Stomach smooth muscle (tissue), 2 donors: ENCODE measurements around the gene DTD2.

Experiments used
- H3K27ac ChIP-seq: one replicate; pipeline ENCODE4 v1.7.0; 2013; ENCODE audit warnings: mild to moderate bottlenecking, low read length, inconsistent platforms
- H3K27me3 ChIP-seq, 2 donors: one replicate each; pipeline ENCODE4 v1.7.0; 2013; ENCODE audit warnings: low read length in 2 of 2; ENCODE audit not compliant: insufficient read depth in 2 of 2, control insufficient read depth in 1 of 2
- H3K36me3 ChIP-seq, 2 donors: one replicate each; pipeline ENCODE4 v1.7.0; 2013; ENCODE audit warnings: low read length in 2 of 2; ENCODE audit not compliant: control insufficient read depth in 2 of 2, insufficient read depth in 2 of 2
- H3K4me1 ChIP-seq: one replicate; pipeline ENCODE4 v1.7.0; 2013; ENCODE audit warnings: low read length; ENCODE audit not compliant: control insufficient read depth, insufficient read depth
- H3K4me3 ChIP-seq, 2 donors: one replicate each; pipeline ENCODE4 v1.7.0; 2013; ENCODE audit warnings: low read length in 2 of 2
- H3K9ac ChIP-seq, 2 donors: one replicate each; pipeline ENCODE4 v1.7.0; 2013; ENCODE audit warnings: low read length in 2 of 2, mild to moderate bottlenecking in 1 of 2
- H3K9me3 ChIP-seq, 2 donors: one replicate each; pipeline ENCODE4 v1.7.0; 2013; ENCODE audit warnings: low read length in 2 of 2; ENCODE audit not compliant: control insufficient read depth in 2 of 2
- donor health status: healthy.
- donor health status: Pancreatic carcinoma.

DTD2 gene

DNA sequence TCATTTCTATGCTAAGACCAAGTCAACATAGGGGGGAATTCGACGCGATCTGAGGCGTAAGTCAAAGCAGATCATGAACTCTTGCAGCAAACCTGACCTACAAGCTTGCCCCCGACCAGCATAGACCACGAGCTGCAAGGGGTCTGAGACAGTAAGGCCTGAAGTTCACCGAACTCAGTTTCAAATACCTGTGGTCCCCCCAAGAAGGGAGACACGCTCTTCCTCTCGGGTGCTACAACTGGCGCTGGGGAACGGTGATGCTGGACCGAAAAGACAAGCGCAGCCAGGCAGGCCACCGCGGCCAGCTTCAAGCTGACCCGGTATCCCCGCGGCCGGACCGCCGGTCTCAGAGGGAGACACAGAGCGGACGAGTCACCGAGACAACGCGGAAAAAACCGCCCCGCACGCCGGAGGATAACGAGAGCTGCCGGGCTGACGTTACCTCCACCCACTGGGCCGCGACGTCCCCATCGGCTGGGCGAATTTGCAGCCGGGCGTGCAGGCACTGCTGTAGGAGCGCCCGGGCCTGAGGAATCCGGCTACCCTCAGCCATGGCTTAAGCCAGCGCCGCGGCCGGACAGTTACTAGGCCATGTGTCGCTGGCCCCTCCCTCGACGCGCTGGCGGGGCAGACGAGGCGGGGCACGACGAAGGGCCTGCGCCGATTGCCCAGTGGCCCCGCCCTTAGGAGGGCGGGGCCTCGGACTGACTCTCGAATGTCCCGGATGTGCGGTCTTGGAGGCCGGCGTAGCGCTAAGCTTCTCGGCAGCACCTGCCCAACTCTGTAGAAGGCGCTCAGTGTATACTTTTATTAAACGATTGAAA lies at the start of gene DTD2:
DTD2 (minus strand) TSS at position 666 of the 824 bp plus-strand sequence; CDS start at position 553, 113 bp downstream.
- no peaks in the 10 kb centered on the region for H3K9me3 ChIP-seq
- H3K4me3 ChIP-seq = peak within 1 kb of the TSS; percentile 87 to 89
- peak within 1 kb of the TSS; percentile 80 to 92 for H3K9ac ChIP-seq

DNA sequence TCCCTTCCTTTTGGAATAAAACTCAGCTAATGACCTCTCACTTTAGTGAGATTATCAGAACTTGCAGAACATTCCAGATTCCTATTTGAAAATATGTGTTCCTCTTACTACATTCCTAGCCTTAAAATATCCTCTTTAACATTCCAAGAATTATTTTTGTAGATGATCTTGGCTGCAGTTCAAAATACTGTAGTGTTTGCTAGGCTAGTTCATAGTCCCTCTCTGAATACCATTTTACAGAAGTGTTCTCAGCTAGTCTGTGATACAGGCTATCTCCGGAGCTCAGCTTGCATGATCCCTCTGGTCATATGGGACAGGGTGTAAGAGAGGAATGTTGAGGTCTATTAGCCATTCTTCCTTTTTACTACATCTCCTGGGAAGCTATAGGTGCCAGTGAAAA lies 48.1 kb upstream of the DTD2 start:
- H3K4me1 ChIP-seq = peaks cover 11% of the 10 kb centered on the region
- H3K27ac ChIP-seq = no peak overlapping the region
- peaks cover 0 to 3% of the 10 kb centered on the region in 2 donors for H3K9me3 ChIP-seq
- H3K36me3 ChIP-seq = no peaks in the 10 kb centered on the region
- H3K9ac ChIP-seq = no peak overlapping the region
- no peaks in the 10 kb centered on the region for H3K27me3 ChIP-seq
- H3K4me3 ChIP-seq = peak overlapping the region in 1 of 2 donors; percentile 48

More for the DNA sequence above, at the start of gene DTD2:
- Histone ChIP-seq H3K4me1 (peaks cover 3% of the 10 kb centered on the region), H3K27me3 (no peaks in the 10 kb centered on the region), H3K36me3 (peaks cover 3% of the 10 kb centered on the region in 2 donors), H3K27ac (peak within 1 kb of the TSS; percentile 76)

DNA sequence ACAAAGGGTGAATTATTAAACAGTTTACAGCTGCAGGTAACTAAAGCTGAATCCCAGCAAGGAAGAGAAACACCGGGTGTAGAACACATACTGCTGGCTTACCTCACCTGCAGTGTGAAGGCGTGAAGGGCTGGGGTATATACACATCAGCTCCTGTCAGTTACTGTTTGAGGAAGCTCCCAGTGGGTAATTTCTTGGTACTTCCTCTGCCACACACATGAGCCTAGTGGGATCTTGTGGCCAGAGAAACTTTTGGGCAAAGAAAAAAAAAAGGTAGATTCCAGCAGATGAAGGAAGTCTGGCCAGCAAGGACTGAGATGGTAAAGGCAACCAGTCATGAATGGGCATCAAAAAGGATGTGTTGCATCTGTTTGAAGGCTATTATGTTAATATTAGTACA lies 44.6 kb upstream of the DTD2 start:
- Histone ChIP-seq H3K27me3 (no peaks in the 10 kb centered on the region), H3K4me1 (peaks cover 11% of the 10 kb centered on the region), H3K9ac (no peak overlapping the region), H3K27ac (no peak overlapping the region), H3K36me3 (no peaks in the 10 kb centered on the region), H3K4me3 (no peak overlapping the region), H3K9me3 (peaks cover 0 to 3% of the 10 kb centered on the region in 2 donors)

DNA sequence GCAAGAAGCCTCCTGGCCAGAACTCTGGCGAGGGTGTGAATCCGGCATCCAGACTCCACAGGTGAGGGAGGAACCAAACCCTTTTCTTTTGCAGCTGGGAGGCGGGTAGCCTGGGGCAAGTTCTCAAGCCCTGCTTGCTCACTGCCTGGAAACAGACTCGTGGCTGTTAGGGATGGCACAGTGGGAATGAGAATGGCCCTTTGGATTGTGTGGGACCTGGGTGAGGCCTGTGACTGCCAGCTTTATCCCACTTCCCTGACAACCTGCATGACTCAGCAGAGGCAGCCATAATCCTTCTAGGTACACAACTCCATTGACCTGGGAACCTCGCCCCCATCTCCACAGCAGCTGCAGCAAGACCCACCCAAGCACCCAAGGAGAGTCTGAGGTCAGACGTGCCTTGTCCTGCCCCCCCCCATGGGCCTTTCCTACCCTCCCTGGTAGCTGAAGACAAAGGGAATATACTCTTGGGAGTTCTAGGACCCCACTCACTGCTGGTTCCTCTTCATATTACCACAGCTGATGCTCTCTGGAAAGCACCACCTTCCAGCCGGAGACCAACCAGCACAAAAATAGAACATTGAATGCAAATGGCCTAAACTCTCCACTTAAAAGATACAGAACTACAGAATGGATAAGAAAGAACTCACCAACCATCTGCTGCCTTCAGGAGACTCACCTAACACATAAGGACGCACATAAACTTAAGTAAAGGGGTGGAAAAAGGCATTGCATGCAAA lies 35.6 kb upstream of the DTD2 start:
- no peak overlapping the region for H3K27ac ChIP-seq
- no peaks in the 10 kb centered on the region for H3K27me3 ChIP-seq
- H3K4me1 ChIP-seq = no peaks in the 10 kb centered on the region
- H3K9me3 ChIP-seq = no peaks in the 10 kb centered on the region
- H3K36me3 ChIP-seq = no peaks in the 10 kb centered on the region
- H3K9ac ChIP-seq = no peak overlapping the region
- no peak overlapping the region for H3K4me3 ChIP-seq

DNA sequence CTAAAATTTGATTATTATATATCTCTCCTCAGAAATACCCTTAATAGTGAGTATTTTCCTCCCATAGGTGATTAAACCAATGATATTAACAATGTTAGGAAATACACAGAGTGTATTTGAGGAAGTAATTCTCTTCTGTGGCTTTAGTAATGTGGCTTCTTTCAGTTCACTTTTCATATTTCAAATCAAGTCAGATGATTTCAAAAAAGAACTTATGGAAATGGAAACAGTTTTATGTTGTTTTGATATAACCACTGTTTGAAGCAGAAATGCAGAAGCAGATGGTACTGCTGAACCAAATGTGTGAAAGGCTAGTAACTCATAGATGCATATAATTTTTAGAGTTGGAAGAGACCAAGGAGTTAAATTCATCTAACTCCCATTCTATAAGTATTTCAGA lies 32.4 kb upstream of the DTD2 start:
- Histone ChIP-seq H3K9ac (no peak overlapping the region), H3K36me3 (no peaks in the 10 kb centered on the region)

DNA sequence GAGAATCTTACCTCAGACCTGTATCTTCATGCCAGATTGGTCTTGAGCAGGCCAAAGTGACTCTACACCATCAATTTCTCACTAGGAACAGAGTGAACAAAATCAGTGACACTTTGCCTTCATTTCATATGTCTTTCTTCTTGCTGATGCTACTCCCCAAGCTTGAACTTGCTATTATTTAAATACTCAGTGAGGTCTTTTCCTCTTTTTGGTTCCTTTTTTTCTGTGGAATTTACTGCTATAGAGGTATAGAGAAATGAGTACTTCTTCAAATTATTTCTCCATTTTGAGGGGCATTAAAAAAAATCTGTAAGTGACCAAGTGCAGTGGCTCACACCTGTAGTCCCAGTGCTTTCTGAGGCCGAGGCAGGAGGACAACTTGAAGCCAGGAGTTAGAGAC lies 30.6 kb upstream of the DTD2 start, which contains the start of gene GPR33:
GPR33 (minus strand) TSS at position 154 of the 400 bp plus-strand sequence. CDS start 4,074 bp downstream, outside the sequence.
- H3K4me3 ChIP-seq = no peak within 1 kb of the TSS
- H3K36me3 ChIP-seq = no peaks in the 10 kb centered on the region
- H3K27me3 ChIP-seq = no peaks in the 10 kb centered on the region
- no peaks in the 10 kb centered on the region for H3K9me3 ChIP-seq
- H3K4me1 ChIP-seq = no peaks in the 10 kb centered on the region
- no peak within 1 kb of the TSS for H3K9ac ChIP-seq
- no peak within 1 kb of the TSS for H3K27ac ChIP-seq

More for the DNA sequence above, 32.4 kb upstream of the DTD2 start:
- Histone ChIP-seq H3K9me3 (no peaks in the 10 kb centered on the region), H3K4me3 (no peak overlapping the region), H3K27ac (no peak overlapping the region), H3K27me3 (no peaks in the 10 kb centered on the region), H3K4me1 (no peaks in the 10 kb centered on the region)

DNA sequence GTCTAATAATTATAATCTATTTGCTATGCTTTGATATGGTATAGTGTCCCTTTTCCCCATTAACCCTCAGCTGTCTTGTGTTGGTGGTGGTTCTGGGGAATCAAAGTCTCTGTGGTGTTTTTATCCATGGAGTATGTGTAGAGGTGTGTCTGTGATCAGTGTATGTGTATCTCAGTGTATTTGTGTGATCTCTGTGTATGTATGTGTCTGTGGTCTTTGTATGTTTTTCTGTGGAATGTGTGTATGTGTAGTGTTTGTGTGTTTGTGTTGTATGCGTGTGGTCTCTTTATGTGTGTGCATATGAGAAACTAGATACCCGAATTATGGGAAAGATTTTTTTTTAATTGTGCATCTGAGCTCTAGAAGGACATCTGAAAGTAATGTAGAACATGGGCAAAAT lies 29.5 kb upstream of the DTD2 start:
- no peak overlapping the region for H3K27ac ChIP-seq
- no peaks in the 10 kb centered on the region for H3K27me3 ChIP-seq
- H3K36me3 ChIP-seq = no peaks in the 10 kb centered on the region
- no peaks in the 10 kb centered on the region for H3K9me3 ChIP-seq
- no peak overlapping the region for H3K9ac ChIP-seq
- no peak overlapping the region for H3K4me3 ChIP-seq
- H3K4me1 ChIP-seq = no peaks in the 10 kb centered on the region

DNA sequence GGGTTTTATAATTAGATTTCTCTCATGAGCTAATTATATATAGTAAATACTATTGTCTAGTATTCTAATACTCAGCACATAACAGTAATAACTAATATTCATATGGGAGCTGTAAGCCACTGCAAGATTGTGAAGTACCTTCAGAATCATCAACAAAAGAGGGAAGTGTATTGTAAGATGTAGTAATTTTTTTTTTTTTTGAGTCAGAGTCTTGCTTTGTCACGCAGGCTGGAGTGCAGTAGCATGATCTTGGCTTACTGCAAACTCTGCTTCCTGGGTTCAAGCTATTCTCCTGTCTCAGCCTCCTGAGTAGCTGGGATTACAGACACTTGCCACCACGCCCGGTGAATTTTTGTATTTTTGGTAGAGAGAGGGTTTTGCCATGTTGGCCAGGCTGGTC lies 27.4 kb upstream of the DTD2 start:
- no peak overlapping the region for H3K9ac ChIP-seq
- no peaks in the 10 kb centered on the region for H3K9me3 ChIP-seq
- no peak overlapping the region for H3K4me3 ChIP-seq
- H3K4me1 ChIP-seq = no peaks in the 10 kb centered on the region
- no peaks in the 10 kb centered on the region for H3K36me3 ChIP-seq
- no peaks in the 10 kb centered on the region for H3K27me3 ChIP-seq
- no peak overlapping the region for H3K27ac ChIP-seq

DNA sequence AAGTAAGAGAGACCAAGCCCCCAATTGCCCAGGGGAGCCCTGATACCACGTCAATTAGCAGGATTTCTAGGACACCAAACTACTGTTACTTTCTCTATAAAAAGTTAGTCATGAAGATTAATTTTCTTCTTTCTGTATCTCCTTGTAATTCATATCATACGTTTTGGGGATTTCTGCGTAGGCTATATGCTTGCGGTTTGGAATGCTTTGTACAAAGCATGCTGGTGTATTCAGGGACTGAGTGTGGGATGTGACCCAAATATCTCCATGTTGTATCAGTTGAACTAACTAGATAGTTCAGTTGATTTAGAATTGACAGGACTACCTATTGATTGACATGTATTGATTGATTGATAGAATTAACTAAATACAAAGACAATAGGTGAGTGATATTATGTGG lies 22.9 kb upstream of the DTD2 start:
- Histone ChIP-seq H3K27ac (no peak overlapping the region), H3K27me3 (no peaks in the 10 kb centered on the region), H3K4me3 (no peak overlapping the region), H3K36me3 (no peaks in the 10 kb centered on the region), H3K9me3 (no peaks in the 10 kb centered on the region), H3K4me1 (no peaks in the 10 kb centered on the region), H3K9ac (no peak overlapping the region)

DNA sequence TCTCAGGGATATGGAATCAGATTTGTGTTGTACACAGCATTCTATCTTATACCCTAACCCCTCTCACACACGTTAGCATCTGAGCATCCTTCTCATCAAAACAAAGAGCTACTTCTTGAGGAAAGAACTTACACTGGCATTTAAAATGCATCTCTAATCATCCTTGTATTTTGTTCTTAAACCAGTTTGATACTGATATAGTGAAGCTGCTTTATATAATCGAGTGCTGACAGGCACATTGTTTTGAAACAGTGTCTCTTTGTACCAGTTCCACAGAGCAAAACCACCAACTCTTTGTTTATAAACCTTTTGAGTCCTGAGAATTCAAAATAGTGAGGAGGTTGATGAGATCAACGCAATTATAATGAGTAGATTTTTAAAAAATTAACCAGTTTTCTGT lies 21.7 kb upstream of the DTD2 start:
- Histone ChIP-seq H3K27ac (no peak overlapping the region), H3K4me1 (no peaks in the 10 kb centered on the region), H3K9me3 (no peaks in the 10 kb centered on the region), H3K4me3 (no peak overlapping the region), H3K27me3 (no peaks in the 10 kb centered on the region), H3K9ac (no peak overlapping the region), H3K36me3 (no peaks in the 10 kb centered on the region)

DNA sequence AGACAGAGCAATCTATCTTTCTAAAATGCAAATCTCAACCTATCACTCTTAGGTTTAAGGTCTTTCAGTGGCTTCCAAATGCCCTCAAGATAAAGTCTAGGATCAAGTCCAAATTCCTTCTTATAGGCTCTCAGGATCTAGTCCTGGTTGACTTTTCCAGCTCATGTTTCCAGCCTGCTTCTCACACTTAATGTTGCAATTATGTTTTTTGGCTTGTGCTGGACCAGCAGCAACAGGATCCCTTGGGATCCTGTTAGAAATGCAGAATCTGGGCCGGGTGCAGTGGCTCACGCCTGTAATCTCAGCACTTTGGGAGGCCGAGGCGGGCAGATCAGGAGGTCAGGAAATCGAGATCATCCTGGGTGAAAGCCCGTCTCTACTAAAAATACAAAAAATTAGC lies 19.9 kb upstream of the DTD2 start:
- H3K9ac ChIP-seq = no peak overlapping the region
- H3K9me3 ChIP-seq = no peaks in the 10 kb centered on the region
- no peaks in the 10 kb centered on the region for H3K27me3 ChIP-seq
- no peak overlapping the region for H3K4me3 ChIP-seq
- no peaks in the 10 kb centered on the region for H3K36me3 ChIP-seq
- H3K27ac ChIP-seq = no peak overlapping the region
- no peaks in the 10 kb centered on the region for H3K4me1 ChIP-seq
